OCI-LY3 (cell line): ENCODE results near the gene VGLL4.

Experiments
- H2AFZ ChIP-seq: fragments of 200-600, 300-600 bp; shearing (Covaris generic); 2 replicates; pipeline ENCODE4 v1.6.0; 2014; ENCODE audit warnings: antibody characterized with exemption, low read depth, low read length
- H3K27ac ChIP-seq: fragments of 200-600, 300-600 bp; sonication (generic); 2 replicates; pipeline ENCODE4 v1.5.1; 2014; ENCODE audit warnings: mild to moderate bottlenecking, low read length, moderate library complexity, mixed read lengths
- H3K27me3 ChIP-seq: fragments of 200-600, 300-600 bp; sonication (generic); 2 replicates; pipeline ENCODE4 v1.6.1; 2014; ENCODE audit warnings: low read depth, low read length, mixed read lengths
- H3K36me3 ChIP-seq: fragments of 200-600, 300-600 bp; sonication (generic); replicated peaks from 2 replicates; pipeline ENCODE3; 2014; ENCODE audit warnings: low read depth, low read length, mixed read lengths
- H3K4me1 ChIP-seq: fragments of 300-600, 200-600 bp; sonication (generic); 2 replicates; pipeline ENCODE4 v1.6.1; 2014; ENCODE audit warnings: low read length, mixed read lengths
- H3K4me2 ChIP-seq: fragments of 200-600, 300-600 bp; sonication (generic); 2 replicates; pipeline ENCODE4 v1.6.1; 2014; ENCODE audit warnings: low read length, mixed read lengths
- H3K4me3 ChIP-seq: fragments of 300-600, 200-600 bp; sonication (generic); 2 replicates; pipeline ENCODE4 v1.5.1; 2014; ENCODE audit warnings: antibody characterized with exemption, mild to moderate bottlenecking, low read length, moderate library complexity
- H3K79me2 ChIP-seq: fragments of 300-600, 200-600 bp; shearing (Covaris generic); 2 replicates; pipeline ENCODE4 v1.6.1; 2014; ENCODE audit warnings: mild to moderate bottlenecking, low read length, mixed read lengths
- H3K9ac ChIP-seq: fragments of 300-600, 200-600 bp; shearing (Covaris generic); 2 replicates; pipeline ENCODE4 v1.6.0; 2014; ENCODE audit warnings: mild to moderate bottlenecking, low read length, moderate library complexity
- H3K9me3 ChIP-seq: fragments of 200-600, 300-600 bp; shearing (Covaris generic); 2 replicates; pipeline ENCODE4 v1.6.1; 2014; ENCODE audit warnings: low read length, mixed read lengths; ENCODE audit not compliant: insufficient read depth
- H4K20me1 ChIP-seq: fragments of 200-600, 300-600 bp; sonication (generic); 2 replicates; pipeline ENCODE4 v1.6.1; 2016; ENCODE audit warnings: low read length, mixed read lengths; ENCODE audit not compliant: insufficient read depth
- CTCF ChIP-seq: fragments of 200-600, 300-600 bp; sonication (generic); IDR thresholded peaks from 2 replicates; pipeline ENCODE4 v1.5.1; 2014; ENCODE audit warnings: antibody characterized with exemption, low read length, low read depth
- EZH2phosphoT487 ChIP-seq: fragments of 200-600 bp; shearing (Covaris generic); IDR thresholded peaks from 2 replicates; pipeline ENCODE4 v1.6.1; 2018; ENCODE audit warnings: antibody characterized with exemption, mixed run types, low read depth

Gene VGLL4

GRCh38 chr3:11555881-11556633, 87.7 kb downstream of the VGLL4 start:
- H3K4me2 ChIP-seq = no peak overlapping the region
- H4K20me1 ChIP-seq = 0 out of 2 replicates have a peak, but pooled peaks cover 9% of the 10 kb centered on the region
- H3K27ac ChIP-seq = no peak overlapping the region
- H3K36me3 ChIP-seq = peaks cover 6% of the 10 kb centered on the region
- no peak overlapping the region for H3K4me3 ChIP-seq
- H3K9ac ChIP-seq = no peak overlapping the region
- no peaks in the 10 kb centered on the region for H3K4me1 ChIP-seq
- no peak overlapping the region for H2AFZ ChIP-seq
- TF ChIP-seq CTCF (no peak), EZH2phosphoT487 (no peak)
- no peaks in the 10 kb centered on the region for H3K27me3 ChIP-seq
- H3K79me2 ChIP-seq = no peaks in the 10 kb centered on the region
- no peaks in the 10 kb centered on the region for H3K9me3 ChIP-seq

GRCh38 chr3:11555211-11555782, 88.4 kb downstream of the VGLL4 start:
- Histone ChIP-seq H3K27me3 (no peaks in the 10 kb centered on the region), H3K79me2 (no peaks in the 10 kb centered on the region), H3K9me3 (no peaks in the 10 kb centered on the region), H3K4me1 (no peaks in the 10 kb centered on the region), H3K4me2 (no peak overlapping the region), H3K9ac (no peak overlapping the region), H2AFZ (no peak overlapping the region), H4K20me1 (0 out of 2 replicates have a peak, but pooled peaks cover 9% of the 10 kb centered on the region), H3K27ac (no peak overlapping the region), H3K36me3 (peaks cover 6% of the 10 kb centered on the region), H3K4me3 (no peak overlapping the region)
- TF ChIP-seq EZH2phosphoT487 = no peak
- TF ChIP-seq CTCF = no peak

GRCh38 chr3:11554666-11555065, 89.0 kb downstream of the VGLL4 start:
- no peak overlapping the region for H2AFZ ChIP-seq
- 0 out of 2 replicates have a peak, but pooled peaks cover 9% of the 10 kb centered on the region for H4K20me1 ChIP-seq
- H3K9ac ChIP-seq = no peak overlapping the region
- TF ChIP-seq EZH2phosphoT487 = no peak
- TF ChIP-seq CTCF = no peak
- no peak overlapping the region for H3K27ac ChIP-seq
- no peaks in the 10 kb centered on the region for H3K27me3 ChIP-seq
- peaks cover 6% of the 10 kb centered on the region for H3K36me3 ChIP-seq
- no peaks in the 10 kb centered on the region for H3K79me2 ChIP-seq
- H3K4me2 ChIP-seq = no peak overlapping the region
- no peaks in the 10 kb centered on the region for H3K4me1 ChIP-seq
- H3K4me3 ChIP-seq = no peak overlapping the region
- no peaks in the 10 kb centered on the region for H3K9me3 ChIP-seq

GRCh38 chr3:11554236-11554610, 89.5 kb downstream of the VGLL4 start:
- Histone ChIP-seq H3K4me3 (no peak overlapping the region), H3K27ac (no peak overlapping the region), H3K4me1 (no peaks in the 10 kb centered on the region), H3K9me3 (no peaks in the 10 kb centered on the region), H3K36me3 (peaks cover 6% of the 10 kb centered on the region), H2AFZ (no peak overlapping the region), H3K27me3 (no peaks in the 10 kb centered on the region), H3K9ac (no peak overlapping the region), H4K20me1 (0 out of 2 replicates have a peak, but pooled peaks cover 9% of the 10 kb centered on the region), H3K4me2 (no peak overlapping the region), H3K79me2 (no peaks in the 10 kb centered on the region)
- TF ChIP-seq EZH2phosphoT487 (no peak), CTCF (no peak)
